Right lobe of liver (tissue), 6 donors: ENCODE data around the gene C2CD2L. TPM values are rescaled to one million over a fixed set of nuclear protein-coding genes. Genes with fewer than 3 reads are reported as not detected.

Experiments used
- ATAC-seq, 4 donors: fragments of 200-7000 bp; cut with Tn5 transposase; one replicate each; pipeline ENCODE4 v1.9.1; 2020; ENCODE audit warnings: mild to moderate bottlenecking in 4 of 4, moderate library complexity in 4 of 4
- DNase-seq, 3 donors: peaks; one replicate each; pipeline ENCODE4 v3.0.0-alpha.2; 2020
- H3K27ac ChIP-seq, 3 donors: fragments of 200-600 bp; one replicate each; pipeline ENCODE4 v1.8.0; 2022
- H3K27me3 ChIP-seq, 2 donors: fragments of 200-600 bp; one replicate each; pipeline ENCODE4 v1.8.0; 2022
- H3K36me3 ChIP-seq, 4 donors: fragments of 200-600 bp; sonication (generic) in 1 of 4; one replicate each; pipeline versions ENCODE4 v1.5.1 to v1.8.0; 2017 to 2022; ENCODE audit warnings: control low read depth in 1 of 4
- H3K4me1 ChIP-seq, 4 donors: fragments of 200-600 bp; sonication (generic) in 1 of 4; one replicate each; pipeline versions ENCODE4 v1.5.1 to v1.8.0; 2017 to 2022; ENCODE audit warnings: control low read depth in 1 of 4
- H3K4me3 ChIP-seq, 3 donors: fragments of 200-600 bp; one replicate each; pipeline ENCODE4 v1.8.0; 2022
- H3K9me3 ChIP-seq, 4 donors: fragments of 200-600 bp; sonication (generic) in 1 of 4; one replicate each; pipeline versions ENCODE4 v1.5.1 to v1.8.0; 2017 to 2022; ENCODE audit warnings: control low read depth in 1 of 4
- CTCF ChIP-seq, 4 donors: fragments of 200-600 bp in 3 of 4; fragments of 450-650 bp in 1 of 4; IDR thresholded peaks; one replicate each; pipeline versions ENCODE4 v1.5.1 to v1.8.0; 2016 to 2022; ENCODE audit warnings: antibody characterized with exemption in 4 of 4, mild to moderate bottlenecking in 2 of 4
- POLR2A ChIP-seq: fragments of 450-650 bp; IDR thresholded peaks from one replicate; pipeline ENCODE4 v1.6.1; 2017; ENCODE audit warnings: antibody characterized with exemption, mild to moderate bottlenecking
- WGBS: methylation state at CpG from one replicate; pipeline ENCODE4 v1.1.6; 2018; ENCODE audit warnings: low coverage, low lambda C conversion rate; ENCODE audit not compliant: insufficient coverage; ENCODE audit errors: missing lambda C conversion rate; 5-methylcytosine and 5-hydroxymethylcytosine counted together
- intact Hi-C, 2 donors: fragments of 100-400 bp; cut with DNase I; formaldehyde crosslinking; loops; one replicate each; pipeline versions ENCODE4 v1.11.2 to v1.14.1; 2022
- total RNA-seq, 6 experiments: library from RNA; depleted of rRNA in 2 of 6; stranded (reverse); fragments of >200 nt in 2 of 6; fragmentation: NEBNext Ultra II Directional in 3 of 6; extraction: Animal tissue kit (Norgen Biotek cat#: 25700) in 3 of 6; gene quantifications; one replicate each; pipeline versions ENCODE4 v1.1.0 to v1.2.4, GENCODE V29; 2016 to 2023
- donor health status: DM: no; HTN: yes; CAD: no.
- donor health status: DM: no; HTN: no; CAD: no.
- donor health status: DM: no; HTN: no; CAD: no.
- donor health status: DM: no; HTN: yes; CAD: no.
- donor health status: DM: no; HTN: yes; CAD: no.

C2CD2L gene
- total RNA-seq, 6 experiments from 2014 or later, result 5.4 to 9.7 (median 6.5) TPM

- intact Hi-C loops, result no loop called here
- Histone ChIP-seq H3K4me3 (no peak overlapping the region), H3K36me3 (no peaks in the 10 kb centered on the region), H3K4me1 (peaks cover 0 to 19% (median 8%) of the 10 kb centered on the region in 4 donors), H3K27ac (no peak overlapping the region), H3K27me3 (no peaks in the 10 kb centered on the region), H3K9me3 (no peaks in the 10 kb centered on the region)
- no peak for ATAC-seq
- 87% methylated on average over 3 of the region's 9 CpGs for WGBS
- DNase-seq, result no peak
- no peak for TF ChIP-seq POLR2A
- TF ChIP-seq CTCF (IDR thresholded peaks at IDR 0.05), result no peak
Measured at GRCh38 chr11:119088406-119088805, 18.7 kb upstream of the C2CD2L start.

GRCh38 chr11:119089319-119089718, 17.8 kb upstream of the C2CD2L start:
- Histone ChIP-seq H3K36me3 (no peaks in the 10 kb centered on the region), H3K4me1 (peaks cover 0 to 25% (median 11%) of the 10 kb centered on the region in 4 donors), H3K27me3 (no peaks in the 10 kb centered on the region), H3K4me3 (no peak overlapping the region), H3K27ac (no peak overlapping the region), H3K9me3 (no peaks in the 10 kb centered on the region)
- no peak for TF ChIP-seq POLR2A
- no peak for TF ChIP-seq CTCF (IDR thresholded peaks at IDR 0.05)
- intact Hi-C loops, result no loop called here
- WGBS, result 86% methylated on average over 1 of the region's 1 CpG
- ATAC-seq (no peak), DNase-seq (no peak)

GRCh38 chr11:119091178-119091577, 16.0 kb upstream of the C2CD2L start:
- Histone ChIP-seq H3K36me3 (no peaks in the 10 kb centered on the region), H3K27ac (no peak overlapping the region), H3K9me3 (no peaks in the 10 kb centered on the region), H3K4me1 (peaks cover 0 to 19% (median 7%) of the 10 kb centered on the region in 4 donors), H3K27me3 (no peaks in the 10 kb centered on the region), H3K4me3 (no peak overlapping the region)
- TF ChIP-seq CTCF (IDR thresholded peaks at IDR 0.05) (no peak), POLR2A (no peak)
- 60% methylated on average over 1 of the region's 9 CpGs for WGBS
- intact Hi-C loops, result no loop called here
- no peak for DNase-seq
- ATAC-seq, result no peak

- H3K27ac ChIP-seq, result no peak overlapping the region
Measured at GRCh38 chr11:119091966-119092879, 14.9 kb upstream of the C2CD2L start.

More at GRCh38 chr11:119091966-119092879, 14.9 kb upstream of the C2CD2L start:
- Histone ChIP-seq H3K27me3 (no peaks in the 10 kb centered on the region), H3K9me3 (no peaks in the 10 kb centered on the region), H3K36me3 (peaks cover 0 to 8% (median 2%) of the 10 kb centered on the region in 4 donors), H3K4me3 (no peak overlapping the region), H3K4me1 (peaks cover 0 to 19% (median 7%) of the 10 kb centered on the region in 4 donors)
- ATAC-seq, result no peak
- TF ChIP-seq CTCF (IDR thresholded peaks at IDR 0.05) (no peak), POLR2A (no peak)
- WGBS, result 82% methylated on average over 8 of the region's 13 CpGs
- intact Hi-C loops, result no loop called here
- DNase-seq, result no peak
